HFF-Myc (cell line): Measurements from ENCODE around the gene KCNMA1.
"Not testable (repeated sequence)": the region's sequence is repeated elsewhere in the genome, so short reads cannot be mapped to it uniquely, and the experiment has no call there.

ENCODE experiments used
- DNase-seq: peaks from one replicate; pipeline ENCODE4 v3.0.0-alpha.2; 2011; ENCODE audit warnings: low read depth; ENCODE audit errors: extremely low read depth
- H3K4me3 ChIP-seq: replicated peaks from 2 replicates; pipeline ENCODE4 v1.5.1; 2011; ENCODE audit warnings: low read depth, mild to moderate bottlenecking, control low read depth, low read length
- CTCF ChIP-seq: IDR thresholded peaks from 2 replicates; pipeline ENCODE4 v1.5.1; 2012; ENCODE audit warnings: mild to moderate bottlenecking, low read depth, low read length, control low read depth; ENCODE audit errors: missing control alignments

KCNMA1 gene

GRCh38 chr10:77347052-77347451 lies 290.6 kb downstream of the KCNMA1 start:
- no peak for TF ChIP-seq CTCF
- no peak overlapping the region for H3K4me3 ChIP-seq
- DNase-seq = no peak

GRCh38 chr10:77341055-77341454 lies 296.6 kb downstream of the KCNMA1 start:
- TF ChIP-seq CTCF = no peak
- no peak for DNase-seq
- no peak overlapping the region for H3K4me3 ChIP-seq

GRCh38 chr10:77339872-77340271 lies 297.7 kb downstream of the KCNMA1 start:
- not testable (repeated sequence) for DNase-seq, H3K4me3 ChIP-seq

GRCh38 chr10:77339166-77339565 lies 298.4 kb downstream of the KCNMA1 start:
- H3K4me3 ChIP-seq = no peak overlapping the region
- DNase-seq = no peak
- TF ChIP-seq CTCF = no peak

- H3K4me3 ChIP-seq = no peak overlapping the region
- no peak for TF ChIP-seq CTCF
- DNase-seq = no peak
Measured at GRCh38 chr10:77338143-77338542, 299.5 kb downstream of the KCNMA1 start.

GRCh38 chr10:77334501-77334900 lies 303.1 kb downstream of the KCNMA1 start:
- DNase-seq = no peak
- no peak for TF ChIP-seq CTCF
- no peak overlapping the region for H3K4me3 ChIP-seq

GRCh38 chr10:77333610-77334340 lies 303.8 kb downstream of the KCNMA1 start:
- no peak for TF ChIP-seq CTCF
- DNase-seq = no peak

More at GRCh38 chr10:77333610-77334340, 303.8 kb downstream of the KCNMA1 start:
- H3K4me3 ChIP-seq = no peak overlapping the region
